ENCODE results near the gene ZNF391. TPM values are rescaled to one million over a fixed set of nuclear protein-coding genes. Genes with fewer than 3 reads are reported as not detected.
"Not testable (repeated sequence)": the region's sequence is repeated elsewhere in the genome, so short reads cannot be mapped to it uniquely, and the experiment has no call there.

Gene ZNF391
- polyA plus RNA-seq (ENCODE audit: insufficient read length in 4 of 4): 10 to 100 TPM; 12.2 to 13.9 (median 13.3) TPM

GRCh38 chr6:27388293-27389197 is at the start of gene ZNF391:
Gene ZNF391 (plus strand): TSS chr6:27388759. CDS start chr6:27400371, 11,612 bp downstream.
- DNase-seq (ENCODE audit: low read depth in 4 of 4, low spot score in 2 of 4): peak; percentile 68 to 89 (median 81)

- no peak for DNase-seq (ENCODE audit: low read depth in 4 of 4, low spot score in 2 of 4)
These were observed 35.7 kb upstream of the ZNF391 start for GRCh38 chr6:27352850-27353249.

- no peak for DNase-seq (ENCODE audit: low read depth in 4 of 4, low spot score in 2 of 4)
These were observed 29.8 kb upstream of the ZNF391 start for GRCh38 chr6:27358786-27359185.

- DNase-seq (ENCODE audit: low read depth in 4 of 4, low spot score in 2 of 4): no peak
These were observed 29.3 kb upstream of the ZNF391 start for GRCh38 chr6:27359231-27359630.

- no peak for DNase-seq (ENCODE audit: low read depth in 4 of 4, low spot score in 2 of 4)
These were observed 20.4 kb upstream of the ZNF391 start for GRCh38 chr6:27368202-27368601.

GRCh38 chr6:27370391-27370790 is 18.2 kb upstream of the ZNF391 start:
- DNase-seq (ENCODE audit: low read depth in 4 of 4, low spot score in 2 of 4): no peak

GRCh38 chr6:27374824-27375612 is 13.5 kb upstream of the ZNF391 start:
- DNase-seq (ENCODE audit: low read depth in 4 of 4, low spot score in 2 of 4): peak in 3 of 4 donors; percentile 66 to 85 (median 70)

GRCh38 chr6:27375613-27376079 is 12.9 kb upstream of the ZNF391 start:
- DNase-seq (ENCODE audit: low read depth in 4 of 4, low spot score in 2 of 4): peak in 3 of 4 donors; percentile 7 to 19 (median 13)

GRCh38 chr6:27378406-27378805 is 10.2 kb upstream of the ZNF391 start:
- not testable (repeated sequence) for DNase-seq (ENCODE audit: low read depth in 4 of 4, low spot score in 2 of 4)

- DNase-seq (ENCODE audit: low read depth in 4 of 4, low spot score in 2 of 4): not testable (repeated sequence)
These were observed 7.6 kb upstream of the ZNF391 start for GRCh38 chr6:27381001-27381400.

GRCh38 chr6:27383011-27383410 is 5.5 kb upstream of the ZNF391 start:
- no peak for DNase-seq (ENCODE audit: low read depth in 4 of 4, low spot score in 2 of 4)

- no peak for DNase-seq (ENCODE audit: low read depth in 4 of 4, low spot score in 2 of 4)
These were observed 5.1 kb upstream of the ZNF391 start for GRCh38 chr6:27383481-27383880.

- no peak for DNase-seq (ENCODE audit: low read depth in 4 of 4, low spot score in 2 of 4)
These were observed 4.1 kb downstream of the ZNF391 start for GRCh38 chr6:27392623-27393022.

GRCh38 chr6:27394073-27394472 is 5.5 kb downstream of the ZNF391 start:
- DNase-seq (ENCODE audit: low read depth in 4 of 4, low spot score in 2 of 4): no peak

GRCh38 chr6:27400877-27401642 is 12.5 kb downstream of the ZNF391 start:
- DNase-seq (ENCODE audit: low read depth in 4 of 4, low spot score in 2 of 4): no peak

- DNase-seq (ENCODE audit: low read depth in 4 of 4, low spot score in 2 of 4): no peak
These were observed 17.5 kb downstream of the ZNF391 start for GRCh38 chr6:27406085-27406484.

- no peak for DNase-seq (ENCODE audit: low read depth in 4 of 4, low spot score in 2 of 4)
These were observed 18.7 kb downstream of the ZNF391 start for GRCh38 chr6:27407153-27407814.

GRCh38 chr6:27414300-27414699 is 25.7 kb downstream of the ZNF391 start:
- DNase-seq (ENCODE audit: low read depth in 4 of 4, low spot score in 2 of 4): no peak

- DNase-seq (ENCODE audit: low read depth in 4 of 4, low spot score in 2 of 4): no peak
These were observed 26.4 kb downstream of the ZNF391 start for GRCh38 chr6:27414996-27415395.

- DNase-seq (ENCODE audit: low read depth in 4 of 4, low spot score in 2 of 4): no peak
These were observed 27.3 kb downstream of the ZNF391 start for GRCh38 chr6:27415898-27416297.

Measured in left renal cortex interstitium (tissue), 4 donors.